ENCODE data around the gene EIF2D. TPM values are rescaled to one million over a fixed set of nuclear protein-coding genes. Genes with fewer than 3 reads are reported as not detected.

The EIF2D gene
- total RNA-seq, 1 donor from 2014 or later: 45.6 TPM

DNA sequence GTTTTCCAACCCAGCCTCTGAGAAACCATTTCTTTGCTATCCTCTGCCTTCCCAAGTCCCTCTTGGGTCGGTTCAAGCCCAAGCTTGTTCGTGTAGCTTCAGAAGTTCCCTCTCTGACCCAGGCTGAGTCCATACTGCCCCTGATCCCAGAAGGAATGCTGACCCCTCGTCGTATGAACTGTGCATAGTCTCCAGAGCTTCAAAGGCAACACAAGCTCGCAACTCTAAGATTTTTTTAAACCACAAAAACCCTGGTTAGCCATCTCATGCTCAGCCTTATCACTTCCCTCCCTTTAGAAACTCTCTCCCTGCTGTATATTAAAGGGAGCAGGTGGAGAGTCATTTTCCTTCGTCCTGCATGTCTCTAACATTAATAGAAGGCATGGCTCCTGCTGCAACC, 23.8 kb downstream of the EIF2D start:
- no peak for TF ChIP-seq CTCF (conservative IDR thresholded peaks at IDR 0.05; ENCODE audit: low read depth, low read length)
- H3K4me3 ChIP-seq (ENCODE audit: low read depth, low read length): no peak overlapping the region
- no peak for DNase-seq (ENCODE audit: low read depth)

- H3K4me3 ChIP-seq (ENCODE audit: low read depth, low read length): no peak overlapping the region
- DNase-seq (ENCODE audit: low read depth): no peak
- no peak for TF ChIP-seq CTCF (conservative IDR thresholded peaks at IDR 0.05; ENCODE audit: low read depth, low read length)
These were observed 24.4 kb downstream of the EIF2D start for GRCh38 chr1:206587904-206588303.

GRCh38 chr1:206586501-206587445, 25.5 kb downstream of the EIF2D start:
- no peak for TF ChIP-seq CTCF (conservative IDR thresholded peaks at IDR 0.05; ENCODE audit: low read depth, low read length)
- no peak for DNase-seq (ENCODE audit: low read depth)
- no peak overlapping the region for H3K4me3 ChIP-seq (ENCODE audit: low read depth, low read length)

DNA sequence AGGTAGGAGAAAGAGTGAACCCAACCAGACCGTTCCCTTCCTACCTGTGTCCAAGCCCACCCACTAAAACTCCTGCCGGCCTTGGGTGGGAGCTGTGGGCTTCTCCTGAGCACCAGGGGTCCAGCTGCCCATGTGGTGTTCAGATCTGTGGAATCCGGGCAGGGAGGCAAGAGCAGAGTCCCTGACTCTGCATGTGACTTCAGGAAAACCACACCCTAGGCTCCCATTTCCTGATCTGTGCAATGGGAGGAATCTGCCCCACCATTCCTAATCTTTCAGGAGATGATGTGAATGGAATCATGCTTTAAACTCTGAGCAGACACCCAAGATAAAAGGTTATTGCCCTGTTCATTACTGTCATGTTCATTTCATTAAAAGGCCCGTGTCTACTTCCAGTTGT, 27.6 kb downstream of the EIF2D start:
- DNase-seq (ENCODE audit: low read depth): no peak
- no peak overlapping the region for H3K4me3 ChIP-seq (ENCODE audit: low read depth, low read length)
- TF ChIP-seq CTCF (conservative IDR thresholded peaks at IDR 0.05; ENCODE audit: low read depth, low read length): no peak

DNA sequence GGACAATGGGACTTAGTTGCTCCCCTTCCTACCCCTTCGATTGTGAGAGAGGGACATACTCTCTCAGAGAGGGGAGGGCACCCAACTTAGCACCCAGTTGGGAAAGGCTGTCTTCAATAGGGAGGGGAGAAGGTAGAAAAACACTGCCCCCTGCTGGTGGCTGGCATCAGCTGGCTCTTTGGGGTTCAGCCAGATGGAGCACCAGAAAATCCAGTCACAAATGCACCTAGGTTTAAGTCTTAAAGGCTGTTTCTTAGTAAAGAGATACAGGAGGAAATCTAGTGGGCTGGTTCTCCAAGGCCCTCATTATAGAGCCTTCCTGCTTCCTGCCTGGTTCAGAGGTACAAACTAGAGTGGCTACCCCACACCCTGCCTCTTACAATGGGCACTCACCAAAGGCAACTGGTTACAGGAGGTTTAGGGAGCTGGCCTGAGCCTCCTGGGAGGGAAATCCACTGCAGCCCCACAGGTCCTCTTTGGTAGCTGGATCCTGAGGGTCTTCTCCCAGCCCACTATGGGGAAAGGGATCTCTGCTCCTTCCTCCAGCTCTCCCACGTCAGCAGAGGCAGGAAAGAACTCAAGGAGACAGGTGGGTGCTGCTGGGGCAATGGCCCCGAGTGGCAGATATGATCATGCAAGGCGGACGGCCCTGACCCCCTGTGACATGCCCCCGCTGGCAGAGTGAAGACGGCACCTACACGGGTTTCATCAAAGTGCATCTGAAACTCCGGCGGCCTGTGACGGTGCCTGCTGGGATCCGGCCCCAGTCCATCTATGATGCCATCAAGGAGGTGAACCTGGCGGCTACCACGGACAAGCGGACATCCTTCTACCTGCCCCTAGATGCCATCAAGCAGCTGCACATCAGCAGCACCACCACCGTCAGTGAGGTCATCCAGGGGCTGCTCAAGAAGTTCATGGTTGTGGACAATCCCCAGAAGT, 28.3 kb downstream of the EIF2D start:
- H3K4me3 ChIP-seq (ENCODE audit: low read depth, low read length): no peak overlapping the region
- no peak for DNase-seq (ENCODE audit: low read depth)
- TF ChIP-seq CTCF (conservative IDR thresholded peaks at IDR 0.05; ENCODE audit: low read depth, low read length): peak; percentile 98

- no peak for DNase-seq (ENCODE audit: low read depth)
- TF ChIP-seq CTCF (conservative IDR thresholded peaks at IDR 0.05; ENCODE audit: low read depth, low read length): no peak
- H3K4me3 ChIP-seq (ENCODE audit: low read depth, low read length): no peak overlapping the region
These were observed 29.1 kb downstream of the EIF2D start for GRCh38 chr1:206582971-206583706.
